ENCODE measurements around the gene RGS13.

DNA sequence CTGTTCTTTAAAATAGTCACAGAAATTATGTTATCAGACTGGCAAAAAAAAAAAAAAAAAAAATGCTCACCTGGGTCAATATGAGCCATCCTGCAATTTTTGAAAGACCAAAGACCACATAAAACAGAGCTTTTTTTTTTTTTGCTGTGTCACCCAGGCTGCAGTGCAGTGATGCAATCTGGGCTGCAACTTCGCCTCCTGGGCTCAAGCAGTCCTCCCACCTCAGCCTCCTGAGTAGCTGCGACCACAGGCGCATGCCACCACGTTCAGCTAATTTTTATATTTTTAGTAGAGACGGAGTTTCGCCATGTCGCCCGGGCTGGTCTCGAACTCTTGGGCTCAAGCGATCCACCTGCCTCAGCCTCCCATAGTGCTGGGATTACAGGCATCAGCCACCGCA is 62.8 kb downstream of the RGS13 start:
- no peak for TF ChIP-seq ZNF274 (IDR thresholded peaks at IDR 0.05; ENCODE audit: low read depth, low read length)
- no peak for TF ChIP-seq YY1 (IDR thresholded peaks at IDR 0.05; ENCODE audit: insufficient read depth, insufficient read length)
- no peak for TF ChIP-seq SUZ12 (IDR thresholded peaks at IDR 0.05; ENCODE audit: extremely low read depth, insufficient read depth, insufficient read length)
